HepG2 (cell line): ENCODE results near the gene ATG2A. TPM values are rescaled to one million over a fixed set of nuclear protein-coding genes. Genes with fewer than 3 reads are reported as not detected.

Experiments used
- BORCS8-MEF2B ChIP-seq: sonication (generic); formaldehyde crosslinking; IDR thresholded peaks from 2 replicates; pipeline ENCODE4 v1.8.0; 2022; ENCODE audit warnings: mild to moderate bottlenecking, missing genetic modification reagents
- GZF1 ChIP-seq: sonication (generic); formaldehyde crosslinking; IDR thresholded peaks from 2 replicates; pipeline ENCODE4 v1.5.1; 2020; ENCODE audit warnings: mild to moderate bottlenecking, missing genetic modification reagents
- RARG ChIP-seq: sonication (generic); formaldehyde crosslinking; IDR thresholded peaks from 2 replicates; pipeline ENCODE4 v1.4.0; 2020; ENCODE audit warnings: low read depth, mild to moderate bottlenecking, missing genetic modification reagents
- SP1 ChIP-seq, 2 experiments: fragments of 450-650 bp in 1 of 2; sonication (generic) in 1 of 2; formaldehyde crosslinking in 1 of 2; IDR thresholded peaks; 2 replicates each; pipeline versions ENCODE4 v1.4.0 to v1.6.1; 2016 to 2020; ENCODE audit warnings: missing genetic modification reagents in 1 of 2
- STAT5B ChIP-seq: sonication (generic); formaldehyde crosslinking; IDR thresholded peaks from 2 replicates; pipeline ENCODE4 v1.4.0; 2020; ENCODE audit warnings: missing genetic modification reagents
- ZFP1 ChIP-seq: IDR thresholded peaks from 2 replicates; pipeline ENCODE4 v1.6.1; 2016
- ZNF331 ChIP-seq: sonication (generic); formaldehyde crosslinking; IDR thresholded peaks from 2 replicates; pipeline ENCODE4 v1.4.0; 2020; ENCODE audit warnings: missing genetic modification reagents
- ZNF333 ChIP-seq: sonication (generic); formaldehyde crosslinking; IDR thresholded peaks from 2 replicates; pipeline ENCODE4 v1.4.0; 2020; ENCODE audit warnings: mild to moderate bottlenecking, missing genetic modification reagents, borderline replicate concordance
- ZNF335 ChIP-seq: sonication (generic); formaldehyde crosslinking; IDR thresholded peaks from 2 replicates; pipeline ENCODE4 v1.4.0; 2020; ENCODE audit warnings: missing genetic modification reagents
- ZNF407 ChIP-seq: sonication (generic); formaldehyde crosslinking; IDR thresholded peaks from one replicate; pipeline ENCODE4 v1.5.1; 2020; ENCODE audit warnings: mild to moderate bottlenecking, missing genetic modification reagents; ENCODE audit errors: not compliant biosample characterization
- ZNF710 ChIP-seq: sonication (generic); formaldehyde crosslinking; IDR thresholded peaks from 2 replicates; pipeline ENCODE4 v1.5.0; 2020; ENCODE audit warnings: mild to moderate bottlenecking, missing genetic modification reagents, borderline replicate concordance
- polyA plus RNA-seq, 8 experiments: library from polyadenylated mRNA; depleted of rRNA in 3 of 8; stranded (reverse) in 7 of 8; unstranded in 1 of 8; fragments of >200 nt; fragmentation: Illumina TruSeq in 4 of 8; extraction: Trizol in 4 of 8; gene quantifications; 2 replicates each; pipeline versions ENCODE4 v1.2.1 to v1.2.3, GENCODE V29; 2011 to 2016; ENCODE audit warnings: low read depth in 4 of 8, missing spikeins in 1 of 8, mixed read lengths in 1 of 8; ENCODE audit not compliant: insufficient read depth in 1 of 8
- total RNA-seq, 5 experiments: library from RNA; depleted of rRNA; stranded (reverse); fragments of >200 nt; fragmentation: Illumina TruSeq; extraction: Trizol; gene quantifications; 2 replicates each; pipeline ENCODE4 v1.2.3, GENCODE V29; 2016; ENCODE audit warnings: low read depth in 1 of 5
- TF ChIP-seq, protein P1 (sequence below): sonication (generic); formaldehyde crosslinking; IDR thresholded peaks from 2 replicates; pipeline ENCODE4 v1.4.0; 2020; ENCODE audit warnings: mild to moderate bottlenecking, missing genetic modification reagents
- TF ChIP-seq, protein P2 (sequence below): IDR thresholded peaks from 2 replicates; pipeline ENCODE4 v1.6.1; 2016

ATG2A gene
- total and polyA plus RNA-seq, 2 of the 13 experiments (the other 11 are each of a cell fraction or from before 2014, with no cell fraction given): 6.7 to 8.0 TPM

DNA sequence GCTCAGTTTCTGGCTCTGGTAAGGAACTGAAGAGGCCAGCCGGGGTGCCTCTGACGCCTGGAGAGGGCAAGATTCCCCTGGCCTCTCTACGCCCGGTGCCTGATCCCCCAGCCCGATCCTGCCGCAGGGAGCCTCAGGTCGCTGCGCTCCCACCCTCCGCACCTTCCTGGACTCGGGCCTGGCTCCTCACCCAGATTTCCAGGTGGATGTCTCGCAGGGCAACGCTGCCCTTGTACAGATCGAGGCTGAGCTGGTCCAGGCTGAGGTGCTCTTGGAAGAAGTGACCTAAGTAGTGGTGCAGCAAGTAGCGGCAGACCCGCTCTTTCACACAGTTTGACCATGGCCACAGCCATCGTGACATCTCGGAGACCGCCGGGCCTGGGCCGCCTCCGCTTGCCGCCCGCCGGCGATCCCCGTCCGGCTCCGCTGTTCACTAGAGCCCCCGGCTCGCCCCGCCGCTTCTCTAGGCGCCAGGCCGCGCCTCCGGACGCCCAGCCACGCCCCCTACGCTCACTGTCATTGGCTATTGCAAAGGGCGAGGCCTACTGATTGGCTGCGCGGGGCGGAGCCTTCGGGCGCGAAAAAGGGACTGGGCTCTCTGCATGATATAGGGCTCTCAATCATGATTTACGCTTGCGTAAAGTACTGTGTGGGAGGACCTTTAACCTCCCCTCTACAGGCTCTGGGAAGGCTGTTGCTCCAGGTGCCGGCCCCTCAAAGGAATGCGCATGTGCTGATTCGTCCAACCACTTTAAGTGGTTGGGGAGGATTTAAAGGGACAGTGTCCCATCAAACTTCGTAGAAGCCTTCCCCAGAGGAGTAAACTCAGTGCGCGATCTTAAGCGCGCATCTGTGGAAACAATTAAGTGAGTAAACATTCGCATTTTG lies at the start of gene ATG2A (continued):
- TF ChIP-seq GZF1 (CRISPR knock-in tag) (0 out of 2 replicates have a peak, but pooled peaks have one; percentile 39), RARG (CRISPR knock-in tag) (0 out of 2 replicates have a peak, but pooled peaks have one; percentile 23), ZNF333 (CRISPR knock-in tag) (peak; percentile 32; the same call in 1 of the 2 replicates), BORCS8-MEF2B (CRISPR knock-in tag) (peak; percentile 68), ZNF407 (CRISPR knock-in tag) (peak; percentile 19), ZNF335 (0 out of 2 replicates have a peak, but pooled peaks have one; percentile 22), ZNF710 (CRISPR knock-in tag) (0 out of 2 replicates have a peak, but pooled peaks have one; percentile 17), ZNF331 (CRISPR knock-in tag) (peak; percentile 54; the same call in 1 of the 2 replicates), SP1 (IDR thresholded peaks at IDR 0.05) (no peak), SP1 (CRISPR knock-in tag; IDR thresholded peaks at IDR 0.05) (peak; percentile 98), ZFP1 (CRISPR knock-in tag) (no peak), STAT5B (CRISPR knock-in tag) (no peak)
- TF ChIP-seq, protein P1, sequence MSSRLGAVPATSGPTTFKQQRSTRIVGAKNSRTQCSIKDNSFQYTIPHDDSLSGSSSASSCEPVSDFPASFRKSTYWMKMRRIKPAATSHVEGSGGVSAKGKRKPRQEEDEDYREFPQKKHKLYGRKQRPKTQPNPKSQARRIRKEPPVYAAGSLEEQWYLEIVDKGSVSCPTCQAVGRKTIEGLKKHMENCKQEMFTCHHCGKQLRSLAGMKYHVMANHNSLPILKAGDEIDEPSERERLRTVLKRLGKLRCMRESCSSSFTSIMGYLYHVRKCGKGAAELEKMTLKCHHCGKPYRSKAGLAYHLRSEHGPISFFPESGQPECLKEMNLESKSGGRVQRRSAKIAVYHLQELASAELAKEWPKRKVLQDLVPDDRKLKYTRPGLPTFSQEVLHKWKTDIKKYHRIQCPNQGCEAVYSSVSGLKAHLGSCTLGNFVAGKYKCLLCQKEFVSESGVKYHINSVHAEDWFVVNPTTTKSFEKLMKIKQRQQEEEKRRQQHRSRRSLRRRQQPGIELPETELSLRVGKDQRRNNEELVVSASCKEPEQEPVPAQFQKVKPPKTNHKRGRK (CRISPR knock-in tag): no peak
- TF ChIP-seq, protein P2, sequence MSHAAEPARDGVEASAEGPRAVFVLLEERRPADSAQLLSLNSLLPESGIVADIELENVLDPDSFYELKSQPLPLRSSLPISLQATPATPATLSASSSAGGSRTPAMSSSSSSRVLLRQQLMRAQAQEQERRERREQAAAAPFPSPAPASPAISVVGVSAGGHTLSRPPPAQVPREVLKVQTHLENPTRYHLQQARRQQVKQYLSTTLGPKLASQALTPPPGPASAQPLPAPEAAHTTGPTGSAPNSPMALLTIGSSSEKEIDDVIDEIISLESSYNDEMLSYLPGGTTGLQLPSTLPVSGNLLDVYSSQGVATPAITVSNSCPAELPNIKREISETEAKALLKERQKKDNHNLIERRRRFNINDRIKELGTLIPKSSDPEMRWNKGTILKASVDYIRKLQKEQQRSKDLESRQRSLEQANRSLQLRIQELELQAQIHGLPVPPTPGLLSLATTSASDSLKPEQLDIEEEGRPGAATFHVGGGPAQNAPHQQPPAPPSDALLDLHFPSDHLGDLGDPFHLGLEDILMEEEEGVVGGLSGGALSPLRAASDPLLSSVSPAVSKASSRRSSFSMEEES (CRISPR knock-in tag): 0 out of 2 replicates have a peak, but pooled peaks have one; percentile 35
